ENCODE measurements around the gene MCF2L.
"Not testable (repeated sequence)": the region's sequence is repeated elsewhere in the genome, so short reads cannot be mapped to it uniquely, and the experiment has no call there.

MCF2L gene

DNA sequence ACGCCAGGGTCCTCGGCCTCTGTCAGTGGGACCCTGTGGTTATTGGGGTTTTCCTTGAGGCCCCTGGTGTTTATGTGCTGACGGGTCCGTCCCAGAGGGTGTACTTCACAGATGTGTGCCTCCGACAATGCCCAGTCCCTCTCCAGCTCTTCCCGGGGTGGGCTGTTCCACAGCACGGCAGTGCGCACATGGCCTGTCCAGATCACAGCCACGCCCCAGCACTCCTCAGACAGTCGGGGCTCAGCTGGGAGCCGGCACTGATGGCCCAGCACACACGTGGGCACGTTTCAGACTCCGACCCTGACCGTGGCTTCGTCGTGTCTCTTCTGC, 119.6 kb downstream of the MCF2L start:
- no peak for DNase-seq

DNA sequence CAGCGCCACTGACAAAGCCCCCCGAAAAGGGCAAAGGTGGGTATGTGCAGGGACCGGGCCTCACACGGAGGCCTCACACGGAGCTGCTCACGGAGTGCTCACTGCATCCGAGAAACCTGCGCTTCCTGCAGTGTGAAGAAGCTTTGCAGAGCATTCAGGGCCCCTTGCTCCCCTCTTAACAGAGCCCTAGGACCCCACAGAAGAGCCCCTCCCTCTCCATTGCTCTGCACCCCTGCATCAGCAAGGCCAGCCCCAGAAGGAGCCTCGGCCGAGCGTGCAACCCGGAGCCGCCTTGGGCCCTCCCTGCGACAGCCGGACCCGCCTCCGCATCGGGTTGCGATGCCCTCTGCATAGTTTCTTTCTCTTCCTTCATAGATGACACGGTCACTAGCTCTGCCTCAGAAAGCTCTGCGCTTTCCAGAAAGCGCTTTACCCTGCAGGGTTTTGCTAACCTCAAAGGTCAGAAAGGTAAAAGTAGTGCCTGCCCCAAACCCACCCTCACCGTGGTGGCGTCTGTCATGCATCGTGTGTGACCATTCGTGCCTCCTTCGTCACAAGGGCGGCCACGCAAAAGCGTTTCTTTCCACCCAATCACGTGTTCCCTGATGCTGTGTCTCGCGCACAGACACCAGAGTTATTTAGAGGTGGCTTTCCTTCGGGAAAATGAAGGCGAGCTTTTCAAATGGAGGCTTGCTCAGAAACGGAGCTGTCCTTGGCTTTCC, 120.8 kb downstream of the MCF2L start:
- DNase-seq = no peak

DNA sequence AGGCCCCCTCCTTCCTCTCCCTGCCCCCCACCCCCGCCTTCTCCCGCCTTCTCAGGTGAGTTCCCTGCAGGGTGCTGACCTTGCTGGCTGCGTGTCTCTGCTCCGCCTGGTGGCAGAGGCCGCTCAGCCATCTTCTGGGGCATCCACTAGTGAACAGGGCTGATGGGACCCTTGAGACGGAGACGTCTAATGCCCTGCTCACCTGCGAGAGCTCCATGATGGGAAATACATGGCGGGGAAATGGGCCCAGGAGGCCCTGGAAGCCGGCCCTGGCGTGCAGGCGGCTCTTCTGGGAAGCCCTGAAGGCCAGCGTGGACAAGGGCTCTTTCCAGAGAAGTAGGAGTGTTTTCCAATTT, 121.4 kb downstream of the MCF2L start:
- DNase-seq = no peak

DNA sequence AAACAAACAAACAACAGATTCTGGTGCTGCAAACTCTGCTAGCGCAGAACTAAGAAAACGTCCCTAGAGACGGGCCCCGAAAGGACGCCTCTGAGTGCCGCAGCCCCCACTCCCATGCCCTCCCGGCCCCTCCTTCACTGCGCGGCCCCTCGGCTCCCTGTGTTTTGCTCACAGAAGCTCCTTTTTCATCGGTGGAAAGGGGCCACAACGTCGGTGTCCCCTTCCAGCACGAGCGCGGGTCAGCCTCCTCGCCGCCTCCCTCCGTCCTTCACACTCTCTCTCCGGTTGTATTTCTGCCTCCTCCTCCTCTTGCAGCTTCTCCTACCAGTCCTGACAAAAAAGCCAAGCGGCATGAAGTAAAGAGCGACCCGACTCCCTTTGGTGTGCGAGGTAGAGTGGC, 121.8 kb downstream of the MCF2L start:
- no peak for DNase-seq

- DNase-seq = no peak
These were observed 122.3 kb downstream of the MCF2L start for GRCh38 chr13:113091211-113091771.

- no peak for DNase-seq
These were observed 123.1 kb downstream of the MCF2L start for GRCh38 chr13:113091891-113092775.

DNA sequence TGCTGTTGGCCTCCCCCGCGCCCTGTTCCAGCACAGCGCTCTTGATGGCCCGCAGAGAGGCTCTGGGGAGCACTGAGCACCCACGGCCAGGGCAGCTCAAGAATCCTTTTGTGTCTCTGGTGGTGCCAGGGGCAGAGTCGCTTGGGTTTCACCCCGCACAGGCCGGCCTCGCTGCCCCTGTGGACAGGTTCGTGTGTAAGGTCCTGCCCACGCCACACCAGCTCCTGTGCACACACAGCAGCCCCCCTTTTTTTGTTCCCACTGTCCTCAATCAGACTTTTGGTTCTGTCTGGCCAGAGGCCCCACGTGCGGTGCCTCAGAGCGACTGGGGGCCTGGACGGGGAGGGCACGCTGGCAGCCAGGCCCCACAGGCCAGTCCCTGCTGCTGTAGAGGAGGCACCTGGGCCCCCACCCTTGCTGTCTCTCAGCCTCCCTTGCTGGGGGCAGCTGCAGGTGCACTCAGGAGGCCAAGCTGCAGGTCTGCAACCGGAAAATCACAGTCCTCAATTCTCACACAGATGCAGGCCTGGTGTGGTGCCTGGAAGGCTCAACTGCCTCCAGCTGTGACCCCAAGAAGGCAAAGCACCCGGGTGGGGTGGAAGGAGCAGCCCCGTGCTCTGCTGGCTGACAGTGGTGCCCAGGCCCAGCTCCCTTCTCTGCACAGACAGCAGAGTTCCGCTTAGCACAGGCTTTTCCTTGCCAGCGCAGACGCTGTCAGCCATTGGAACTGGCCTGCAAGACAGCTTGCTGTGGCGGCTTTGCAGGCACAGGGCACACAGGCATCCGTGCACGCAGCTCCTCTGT, 124.0 kb downstream of the MCF2L start:
- DNase-seq = no peak

GRCh38 chr13:113093580-113094409, 124.8 kb downstream of the MCF2L start:
- no peak for DNase-seq

DNA sequence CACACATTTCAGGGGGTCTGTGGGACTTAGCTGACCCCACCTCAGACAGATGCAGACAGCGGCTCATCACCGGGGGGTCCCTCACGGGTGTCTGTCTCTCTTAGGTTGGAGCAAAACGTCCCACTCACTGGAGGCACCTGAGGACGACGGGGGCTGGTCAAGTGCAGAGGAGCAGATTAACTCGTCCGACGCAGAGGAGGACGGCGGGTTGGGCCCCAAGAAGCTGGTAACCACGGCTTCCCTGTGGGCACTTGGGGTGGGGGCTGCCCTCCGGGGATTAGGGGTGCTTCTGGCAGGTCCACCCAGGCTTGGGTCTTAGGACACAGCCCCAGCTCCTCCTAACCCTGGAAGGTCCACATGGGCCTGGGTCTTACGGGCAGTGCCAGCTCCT, 125.4 kb downstream of the MCF2L start:
- no peak for DNase-seq

GRCh38 chr13:113095146-113096051, 126.4 kb downstream of the MCF2L start:
- DNase-seq = no peak

DNA sequence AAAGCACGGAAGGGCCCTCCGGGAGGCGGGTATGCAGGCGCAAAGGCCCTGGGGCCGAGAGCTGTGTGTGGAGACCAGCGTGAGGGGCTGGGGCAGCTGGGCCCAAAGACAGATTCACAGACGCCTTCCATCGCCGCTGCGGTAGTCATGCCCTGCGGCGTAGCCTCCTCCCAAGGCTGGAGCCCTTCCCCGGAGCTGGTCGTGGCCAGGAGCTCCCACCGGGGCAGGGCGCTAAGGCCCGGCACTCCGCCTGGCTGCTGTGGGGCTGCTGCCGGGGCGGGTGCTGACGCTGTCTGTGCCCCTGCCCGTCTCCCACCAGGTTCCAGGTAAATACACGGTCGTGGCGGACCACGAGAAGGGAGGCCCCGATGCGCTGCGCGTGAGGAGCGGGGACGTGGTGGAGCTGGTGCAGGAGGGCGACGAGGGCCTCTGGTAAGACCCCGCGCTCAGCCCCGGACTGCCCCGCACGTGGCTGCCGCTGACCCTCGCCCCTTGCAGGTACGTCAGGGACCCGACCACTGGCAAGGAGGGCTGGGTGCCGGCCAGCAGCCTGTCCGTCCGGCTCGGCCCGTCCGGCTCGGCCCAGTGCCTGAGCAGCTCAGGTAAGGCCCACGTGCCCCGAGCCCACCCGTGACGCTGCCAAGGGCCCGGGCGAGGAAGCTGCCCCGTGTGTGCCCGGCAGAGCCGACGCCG, 127.2 kb downstream of the MCF2L start:
- DNase-seq = no peak

DNA sequence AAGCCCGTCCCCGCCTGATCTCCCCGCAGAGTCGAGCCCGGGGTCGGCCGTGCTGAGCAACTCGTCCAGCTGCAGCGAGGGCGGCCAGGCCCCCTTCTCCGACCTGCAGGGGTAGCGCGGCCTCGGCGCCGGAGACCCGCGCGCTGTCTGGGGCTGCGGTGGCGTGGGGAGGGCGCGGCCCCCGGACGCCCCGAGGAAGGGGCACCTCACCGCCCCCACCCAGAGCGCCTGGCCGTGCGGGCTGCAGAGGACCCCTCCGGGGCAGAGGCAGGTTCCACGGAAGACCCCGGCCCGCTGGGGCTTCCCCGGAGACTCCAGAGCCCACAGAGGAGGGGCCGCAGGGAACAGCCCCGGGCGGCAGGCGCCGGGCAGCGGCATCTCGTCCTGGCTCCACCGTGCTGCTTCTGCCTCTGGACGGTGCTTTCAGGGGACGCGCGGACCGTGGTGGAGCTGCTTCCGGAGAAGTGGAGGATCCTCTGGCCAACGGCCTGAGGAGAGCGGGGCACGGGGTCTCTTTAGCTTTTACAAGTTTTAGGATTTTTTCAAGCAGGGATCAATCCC, 127.8 kb downstream of the MCF2L start:
- no peak for DNase-seq

DNA sequence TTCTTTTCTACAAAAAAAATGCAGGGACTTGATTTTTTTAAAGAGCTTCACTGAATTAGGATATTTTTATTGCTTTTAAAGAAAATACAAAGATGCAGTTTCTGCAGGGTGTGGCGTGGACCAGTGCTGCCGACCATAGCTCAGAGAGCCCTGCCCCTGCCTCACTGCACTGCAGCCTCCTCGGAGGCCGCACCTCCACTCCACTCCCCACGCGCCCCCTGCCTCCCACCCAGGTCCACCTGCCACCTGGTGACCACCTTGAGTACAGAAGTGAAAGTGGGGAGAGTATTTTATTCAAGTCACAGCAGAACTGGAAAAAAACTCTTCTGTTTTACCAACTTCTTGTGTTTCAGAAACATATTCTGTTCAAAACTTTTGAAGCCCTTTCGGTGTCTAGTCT, 128.6 kb downstream of the MCF2L start:
- DNase-seq = no peak

DNA sequence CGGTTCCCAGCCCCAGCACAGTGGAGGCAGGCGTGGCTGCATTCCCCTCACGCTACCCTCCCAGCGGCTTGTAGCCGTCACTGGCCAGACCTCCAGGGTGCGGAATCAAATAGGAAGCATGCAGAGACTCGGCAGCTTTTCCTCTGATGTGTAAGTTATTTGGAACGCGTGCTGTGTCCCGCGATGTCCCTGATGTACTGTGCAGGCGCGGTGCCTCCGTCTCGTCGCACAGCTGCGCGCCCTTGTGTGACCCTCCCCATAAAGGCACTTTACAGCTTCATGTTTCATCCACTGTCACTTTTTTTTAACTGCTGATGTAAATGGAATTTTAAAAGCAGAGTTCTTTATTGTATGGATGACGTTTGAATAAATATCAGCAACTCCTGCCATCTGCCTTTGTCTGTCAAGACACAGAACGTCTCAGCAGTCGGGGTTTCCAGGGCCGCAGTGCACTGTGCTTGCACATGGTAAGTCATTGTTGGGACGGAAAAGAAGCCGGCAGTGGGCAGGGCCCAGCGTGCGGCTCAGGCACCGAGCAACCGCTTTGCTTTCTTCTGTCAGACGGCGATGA, 129.2 kb downstream of the MCF2L start:
- DNase-seq = no peak

DNA sequence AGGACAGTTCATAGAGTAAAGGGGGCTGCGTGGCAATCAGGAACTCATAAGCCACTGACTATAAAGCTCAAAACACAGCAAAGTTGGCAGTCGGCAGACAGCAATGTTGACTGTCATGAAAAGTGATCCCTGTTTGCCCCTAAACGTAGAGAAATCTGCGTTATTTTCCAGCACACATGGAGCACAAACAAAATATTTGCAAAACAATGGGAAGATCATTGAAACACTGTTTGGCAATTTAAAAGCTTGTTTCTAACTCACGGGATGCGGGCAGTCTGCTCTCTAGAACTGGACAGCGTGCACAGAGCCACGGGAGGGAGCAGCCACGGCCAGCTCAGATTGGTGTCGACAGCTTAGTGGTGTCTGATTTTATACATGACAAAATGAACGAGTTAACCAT, 130.1 kb downstream of the MCF2L start:
- DNase-seq = no peak

DNA sequence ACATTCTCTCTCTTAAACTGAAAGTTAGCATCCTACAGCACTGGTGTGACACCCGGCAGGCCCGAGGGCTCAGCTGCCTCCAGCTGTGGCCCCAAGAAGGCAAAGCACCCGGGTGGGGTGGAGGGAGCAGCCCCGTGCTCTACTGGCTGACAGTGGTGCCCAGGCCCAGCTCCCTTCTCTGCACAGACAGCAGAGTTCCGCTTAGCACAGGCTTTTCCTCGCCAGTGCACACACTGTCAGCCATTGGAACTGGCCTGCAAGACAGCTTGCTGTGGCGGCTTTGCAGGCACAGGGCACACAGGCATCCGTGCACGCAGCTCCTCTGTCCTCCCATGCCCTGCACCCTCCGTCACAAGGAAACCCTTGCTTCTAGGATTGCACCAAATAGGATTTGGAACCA, 133.3 kb downstream of the MCF2L start:
- not testable (repeated sequence) for DNase-seq

GRCh38 chr13:113102727-113103126, 133.7 kb downstream of the MCF2L start:
- DNase-seq = no peak

DNA sequence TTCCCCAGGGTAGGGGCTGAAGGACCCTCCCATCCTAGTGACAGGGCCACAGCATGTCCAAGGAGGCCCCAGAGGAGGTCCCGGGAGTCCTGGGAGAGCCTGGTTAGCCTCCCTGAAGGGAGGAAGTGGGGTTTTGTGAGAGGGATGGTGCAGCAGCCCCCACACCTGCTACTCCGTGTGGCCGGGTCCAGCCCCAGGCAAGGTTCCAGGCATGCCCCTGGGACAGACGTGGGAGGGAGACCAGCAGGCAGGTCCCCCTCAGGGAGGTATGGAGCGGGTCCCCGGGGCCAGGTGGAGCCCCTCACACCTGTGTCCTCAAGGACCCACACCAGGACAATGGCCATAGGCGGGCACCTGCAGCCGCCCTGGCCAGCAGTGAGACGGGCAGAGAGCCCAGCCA, 134.6 kb downstream of the MCF2L start:
- no peak for DNase-seq

- DNase-seq = no peak
These were observed 136.3 kb downstream of the MCF2L start, which contains the start of gene F7 for GRCh38 chr13:113105032-113105920. Gene F7 (plus strand): TSS chr13:113105791. CDS start chr13:113105842, 51 bp downstream.
